ENCODE measurements around the gene WHRN.

The WHRN gene

DNA sequence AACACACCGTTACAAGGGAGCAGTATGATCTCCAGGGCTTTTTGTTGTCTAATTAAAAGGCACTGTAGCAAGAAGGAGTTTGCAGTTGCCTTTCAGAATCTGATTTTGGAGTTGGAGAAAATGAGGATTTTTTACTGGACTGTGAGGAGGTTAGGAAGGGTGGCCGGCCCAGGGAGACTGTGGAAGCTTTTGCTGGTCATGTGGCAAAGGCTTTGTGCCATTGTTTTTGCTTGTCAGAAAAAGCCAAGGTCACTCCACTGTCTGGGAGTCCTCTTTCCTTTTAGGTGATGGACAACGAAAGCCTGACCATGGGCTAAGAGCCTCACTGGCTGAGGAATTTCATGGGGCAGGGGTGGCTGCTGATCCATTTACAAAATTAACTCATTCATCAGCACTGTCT, 10.3 kb upstream of the WHRN start:
- H3K4me1 ChIP-seq (ENCODE audit: control insufficient read depth, insufficient read depth, low read length, unreplicated experiment): no peaks in the 10 kb centered on the region
- no peaks in the 10 kb centered on the region for H3K79me2 ChIP-seq (ENCODE audit: control insufficient read depth, insufficient read depth, low read length, unreplicated experiment)
- no peaks in the 10 kb centered on the region for H3K36me3 ChIP-seq (ENCODE audit: insufficient read depth, low read length)
- no peak overlapping the region for H3K27ac ChIP-seq (ENCODE audit: low read depth, low read length)
- peaks cover 32% of the 10 kb centered on the region for H3K27me3 ChIP-seq (ENCODE audit: insufficient read depth, low read length)
- no peak overlapping the region for H3K4me3 ChIP-seq (ENCODE audit: low read depth, low read length)
- H2AFZ ChIP-seq (ENCODE audit: low read length, unreplicated experiment): no peak overlapping the region

DNA sequence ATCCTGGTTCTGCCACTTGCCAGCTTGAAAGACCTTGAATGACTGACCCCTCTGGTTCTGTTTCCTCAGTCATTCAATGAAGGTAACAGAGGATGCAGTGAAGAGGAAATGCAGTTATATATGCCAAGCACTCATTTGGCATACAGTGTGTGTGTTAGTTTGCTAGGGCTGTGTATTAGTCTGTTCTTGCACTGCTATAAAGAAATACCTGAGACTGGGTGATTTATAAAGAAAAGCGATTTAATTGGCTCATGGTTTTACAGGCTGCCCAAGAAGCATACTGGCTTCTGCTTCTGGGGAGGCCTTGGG, 8.6 kb upstream of the WHRN start:
- no peaks in the 10 kb centered on the region for H3K36me3 ChIP-seq (ENCODE audit: insufficient read depth, low read length)
- no peak overlapping the region for H3K27ac ChIP-seq (ENCODE audit: low read depth, low read length)
- H3K4me1 ChIP-seq (ENCODE audit: control insufficient read depth, insufficient read depth, low read length, unreplicated experiment): no peaks in the 10 kb centered on the region
- H3K4me3 ChIP-seq (ENCODE audit: low read depth, low read length): no peak overlapping the region
- peaks cover 45% of the 10 kb centered on the region for H3K27me3 ChIP-seq (ENCODE audit: insufficient read depth, low read length)
- H2AFZ ChIP-seq (ENCODE audit: low read length, unreplicated experiment): no peak overlapping the region
- H3K79me2 ChIP-seq (ENCODE audit: control insufficient read depth, insufficient read depth, low read length, unreplicated experiment): no peaks in the 10 kb centered on the region

DNA sequence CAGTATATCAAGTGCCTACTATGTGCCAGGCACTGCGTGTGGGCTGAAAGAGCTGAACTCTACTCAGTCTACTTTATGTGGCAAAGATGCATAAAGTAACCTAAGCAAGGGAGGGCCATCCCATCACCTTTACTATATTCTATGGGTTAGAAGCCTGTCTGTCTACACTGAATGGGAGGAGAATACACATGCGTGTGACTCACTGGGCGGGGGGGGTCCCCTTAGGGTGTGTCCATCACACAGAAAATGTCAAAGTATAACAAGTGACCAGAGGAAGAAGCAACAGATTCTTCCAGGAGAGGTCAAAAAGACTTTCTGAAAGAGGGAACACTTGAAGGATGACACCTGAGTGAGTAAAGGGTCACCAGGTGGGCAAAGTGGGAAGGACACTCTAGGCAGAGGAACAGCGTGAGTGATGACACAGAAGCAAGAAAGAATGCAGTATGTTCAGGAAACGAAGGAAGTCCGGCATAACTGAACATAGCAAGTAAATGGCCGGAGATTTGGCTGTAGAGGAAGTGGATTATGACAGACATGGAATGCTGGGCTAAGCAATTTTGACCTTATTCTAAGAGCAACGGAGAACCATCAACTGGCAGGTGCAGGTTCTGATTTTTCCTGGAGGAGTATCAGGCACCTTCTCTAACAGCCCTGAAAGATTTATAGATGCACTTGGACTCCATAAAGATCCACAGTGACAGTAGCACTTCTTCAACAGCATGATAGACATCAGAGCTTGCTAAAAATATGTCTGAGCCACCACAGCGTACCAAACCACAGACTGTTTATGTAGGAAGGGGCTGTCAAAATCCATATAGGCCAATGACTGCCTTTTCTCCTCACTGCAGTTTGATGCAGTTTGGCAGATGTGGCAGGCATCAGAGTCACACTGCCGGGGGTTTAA, 8.0 kb upstream of the WHRN start:
- Histone ChIP-seq H3K4me1 (ENCODE audit: control insufficient read depth, insufficient read depth, low read length, unreplicated experiment) (no peaks in the 10 kb centered on the region), H3K36me3 (ENCODE audit: insufficient read depth, low read length) (no peaks in the 10 kb centered on the region), H3K4me3 (ENCODE audit: low read depth, low read length) (no peak overlapping the region), H3K79me2 (ENCODE audit: control insufficient read depth, insufficient read depth, low read length, unreplicated experiment) (no peaks in the 10 kb centered on the region), H3K27ac (ENCODE audit: low read depth, low read length) (no peak overlapping the region), H2AFZ (ENCODE audit: low read length, unreplicated experiment) (no peak overlapping the region), H3K27me3 (ENCODE audit: insufficient read depth, low read length) (peaks cover 51% of the 10 kb centered on the region)

DNA sequence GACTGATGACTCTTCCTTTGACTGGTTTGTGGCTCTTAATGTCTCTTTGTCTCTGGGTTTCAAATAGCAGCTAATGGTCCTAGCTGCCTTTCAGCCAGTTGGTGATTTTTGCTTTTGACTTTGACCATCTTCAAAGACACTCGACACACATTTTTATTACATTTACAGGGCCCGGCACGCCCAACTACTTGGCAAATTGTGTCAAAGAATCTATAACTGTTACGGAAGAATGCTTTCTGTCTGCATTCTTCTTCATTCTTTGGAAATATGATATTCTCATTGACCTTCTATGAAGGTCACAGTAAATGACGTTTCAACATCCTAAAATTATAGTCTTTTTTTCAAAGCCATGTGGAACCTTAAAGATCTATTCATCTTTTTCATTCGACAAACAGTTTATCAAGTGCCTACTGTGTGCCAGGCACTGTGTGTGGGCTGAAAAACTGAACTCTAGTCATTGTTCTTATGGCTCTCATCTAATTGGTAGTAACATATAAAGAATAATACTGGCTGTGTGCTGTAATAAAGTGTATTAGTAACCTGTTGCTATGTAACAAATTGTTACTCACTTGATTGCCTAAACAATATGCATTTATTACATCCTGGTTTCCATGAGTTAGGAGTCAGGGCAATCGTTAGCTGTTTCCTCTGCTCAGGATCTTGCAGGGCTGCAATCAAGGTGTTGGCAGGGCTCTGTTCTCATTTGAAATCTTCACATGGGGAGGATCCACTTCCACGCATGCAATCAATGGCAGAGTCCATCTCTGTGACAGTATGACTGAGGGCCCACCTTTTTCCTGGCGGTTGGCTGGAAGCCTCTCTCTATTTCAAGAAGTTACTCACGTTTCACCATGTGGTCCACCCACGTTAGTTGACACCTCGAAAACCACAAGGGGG, 7.0 kb upstream of the WHRN start:
- Histone ChIP-seq H3K4me1 (ENCODE audit: control insufficient read depth, insufficient read depth, low read length, unreplicated experiment) (no peaks in the 10 kb centered on the region), H3K79me2 (ENCODE audit: control insufficient read depth, insufficient read depth, low read length, unreplicated experiment) (no peaks in the 10 kb centered on the region), H3K27ac (ENCODE audit: low read depth, low read length) (no peak overlapping the region), H3K4me3 (ENCODE audit: low read depth, low read length) (no peak overlapping the region), H2AFZ (ENCODE audit: low read length, unreplicated experiment) (no peak overlapping the region), H3K27me3 (ENCODE audit: insufficient read depth, low read length) (peaks cover 62% of the 10 kb centered on the region), H3K36me3 (ENCODE audit: insufficient read depth, low read length) (no peaks in the 10 kb centered on the region)

DNA sequence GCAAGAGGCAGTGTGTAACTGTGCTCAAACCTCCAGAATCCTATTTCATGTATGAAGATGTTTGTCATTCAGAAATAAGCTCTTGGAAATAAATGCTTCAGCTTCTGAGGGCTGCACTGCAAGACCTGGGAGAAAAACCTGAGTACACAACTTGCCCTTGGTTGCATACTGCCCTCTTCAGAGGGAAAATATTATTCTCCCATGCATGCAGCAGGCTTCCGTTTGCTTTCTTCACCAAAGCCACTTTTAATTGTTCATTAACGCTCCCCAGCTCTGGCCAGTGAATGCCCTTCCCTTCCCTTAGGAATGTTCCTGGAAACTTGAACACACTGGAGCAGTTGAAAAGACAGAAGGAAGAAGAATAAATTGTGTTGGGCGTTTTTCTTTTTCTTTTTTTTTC, 2.5 kb upstream of the WHRN start:
- Histone ChIP-seq H3K27me3 (ENCODE audit: insufficient read depth, low read length) (peaks cover 69% of the 10 kb centered on the region), H2AFZ (ENCODE audit: low read length, unreplicated experiment) (no peak overlapping the region), H3K36me3 (ENCODE audit: insufficient read depth, low read length) (no peaks in the 10 kb centered on the region), H3K27ac (ENCODE audit: low read depth, low read length) (no peak overlapping the region), H3K4me1 (ENCODE audit: control insufficient read depth, insufficient read depth, low read length, unreplicated experiment) (peaks cover 8% of the 10 kb centered on the region), H3K4me3 (ENCODE audit: low read depth, low read length) (no peak overlapping the region), H3K79me2 (ENCODE audit: control insufficient read depth, insufficient read depth, low read length, unreplicated experiment) (no peaks in the 10 kb centered on the region)

DNA sequence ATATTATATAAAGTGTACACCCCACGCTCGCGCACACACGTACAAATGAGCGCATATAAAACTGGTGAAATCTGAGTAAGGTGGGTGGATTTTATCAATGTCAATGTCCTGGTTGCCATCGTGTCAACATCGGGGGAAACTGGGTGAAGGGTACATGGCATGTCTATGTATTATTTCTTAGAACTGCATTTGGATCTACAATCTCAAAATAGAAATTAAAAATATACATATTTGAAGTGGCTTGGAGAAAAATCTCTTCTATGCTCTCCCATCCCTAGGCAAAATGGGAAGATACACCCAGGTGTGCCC, 763 bp upstream of the WHRN start:
- Histone ChIP-seq H3K79me2 (ENCODE audit: control insufficient read depth, insufficient read depth, low read length, unreplicated experiment) (no peaks in the 10 kb centered on the region), H3K27ac (ENCODE audit: low read depth, low read length) (no peak overlapping the region), H2AFZ (ENCODE audit: low read length, unreplicated experiment) (peak overlapping the region; percentile 65), H3K36me3 (ENCODE audit: insufficient read depth, low read length) (no peaks in the 10 kb centered on the region), H3K4me1 (ENCODE audit: control insufficient read depth, insufficient read depth, low read length, unreplicated experiment) (peaks cover 12% of the 10 kb centered on the region), H3K27me3 (ENCODE audit: insufficient read depth, low read length) (peaks cover 57% of the 10 kb centered on the region), H3K4me3 (ENCODE audit: low read depth, low read length) (peak overlapping the region; percentile 83)

DNA sequence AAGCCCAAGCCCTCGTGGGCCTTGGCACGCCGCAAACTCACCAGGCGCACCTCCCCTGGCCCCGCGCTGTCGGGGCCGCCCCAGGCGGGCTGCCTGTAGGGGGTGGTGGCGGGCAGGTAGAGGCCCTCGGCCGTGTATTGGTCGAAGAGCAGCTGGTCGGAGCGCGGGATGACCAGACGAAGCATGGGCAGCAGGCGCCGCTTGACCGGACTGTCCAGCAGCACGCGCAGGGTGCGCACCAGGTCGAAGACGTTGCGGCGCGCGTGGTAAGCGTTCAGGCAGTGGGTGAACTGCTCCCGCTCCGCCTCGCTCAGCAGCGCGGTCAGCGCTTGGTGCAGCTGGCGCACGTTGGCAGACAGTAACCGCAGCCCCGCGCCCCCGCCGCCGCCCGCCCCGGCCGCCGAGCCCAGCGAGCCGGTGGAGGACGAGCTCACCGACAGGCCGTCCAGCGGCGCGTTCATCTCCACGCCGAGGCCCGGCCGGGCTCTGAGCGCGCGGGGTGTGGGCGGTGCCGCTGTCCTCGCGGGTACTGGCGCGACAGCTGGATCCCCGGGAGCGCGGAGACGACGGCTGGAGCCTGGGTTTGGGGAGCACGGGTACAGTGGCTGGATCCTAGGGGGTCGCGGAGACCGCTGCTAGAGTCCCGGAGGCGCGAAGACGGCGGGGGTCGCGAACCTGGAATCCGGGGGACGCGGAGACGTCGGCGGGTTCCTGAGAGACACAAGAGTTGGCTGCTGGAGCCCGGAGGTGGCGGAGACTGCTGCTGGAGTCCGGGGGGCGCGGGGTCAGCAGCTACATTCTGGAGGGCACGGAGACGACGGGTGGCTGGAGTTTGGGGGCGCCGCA, 709 bp downstream of the WHRN start:
- Histone ChIP-seq H3K79me2 (ENCODE audit: control insufficient read depth, insufficient read depth, low read length, unreplicated experiment) (no peaks in the 10 kb centered on the region), H3K27ac (ENCODE audit: low read depth, low read length) (no peak overlapping the region), H2AFZ (ENCODE audit: low read length, unreplicated experiment) (peak overlapping the region; percentile 93), H3K36me3 (ENCODE audit: insufficient read depth, low read length) (no peaks in the 10 kb centered on the region), H3K27me3 (ENCODE audit: insufficient read depth, low read length) (peaks cover 44% of the 10 kb centered on the region), H3K4me3 (ENCODE audit: low read depth, low read length) (peak overlapping the region; percentile 83), H3K4me1 (ENCODE audit: control insufficient read depth, insufficient read depth, low read length, unreplicated experiment) (peaks cover 12% of the 10 kb centered on the region)

DNA sequence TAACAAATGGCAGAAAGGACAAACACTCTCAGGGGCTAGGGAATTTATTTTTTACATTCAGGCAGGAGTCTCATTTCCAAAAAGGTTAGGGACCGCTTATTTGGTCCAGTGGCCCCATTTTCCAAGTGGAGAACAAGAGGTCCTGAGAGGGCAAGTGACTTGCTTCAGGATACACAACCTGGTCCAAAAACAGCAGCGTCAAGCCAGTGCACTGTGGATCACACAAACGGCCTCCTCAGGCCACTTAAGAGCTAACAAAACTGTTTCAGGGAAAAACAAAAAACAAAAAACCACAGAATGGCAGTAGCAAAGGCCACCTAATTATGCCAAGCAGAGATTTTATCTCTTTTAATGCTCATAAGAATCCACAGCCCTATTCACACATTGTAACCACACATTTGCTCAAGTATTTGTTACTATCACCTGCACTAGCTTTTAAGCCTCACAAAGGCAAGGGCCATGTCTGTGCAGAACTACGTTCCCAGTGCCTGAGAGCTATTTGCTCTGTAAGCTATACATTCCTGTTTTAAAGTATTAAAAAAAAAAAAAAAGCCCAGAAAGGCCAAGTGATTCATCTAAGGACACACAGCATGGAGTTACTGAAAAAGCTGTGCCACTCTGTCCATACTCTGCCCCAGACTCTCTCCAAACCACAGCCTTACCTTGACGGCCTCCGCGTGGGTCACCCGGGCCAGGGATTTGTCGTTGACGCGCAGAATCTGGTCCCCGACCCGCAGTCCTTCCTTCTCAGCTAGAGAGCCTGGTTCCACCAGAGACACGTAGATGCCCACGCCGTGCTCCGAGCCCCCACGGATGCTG, 1.5 kb downstream of the WHRN start:
- Histone ChIP-seq H3K27me3 (ENCODE audit: insufficient read depth, low read length) (peaks cover 36% of the 10 kb centered on the region), H3K4me1 (ENCODE audit: control insufficient read depth, insufficient read depth, low read length, unreplicated experiment) (peaks cover 12% of the 10 kb centered on the region), H2AFZ (ENCODE audit: low read length, unreplicated experiment) (no peak overlapping the region), H3K36me3 (ENCODE audit: insufficient read depth, low read length) (no peaks in the 10 kb centered on the region), H3K27ac (ENCODE audit: low read depth, low read length) (no peak overlapping the region), H3K4me3 (ENCODE audit: low read depth, low read length) (peak overlapping the region; percentile 83), H3K79me2 (ENCODE audit: control insufficient read depth, insufficient read depth, low read length, unreplicated experiment) (no peaks in the 10 kb centered on the region)

DNA sequence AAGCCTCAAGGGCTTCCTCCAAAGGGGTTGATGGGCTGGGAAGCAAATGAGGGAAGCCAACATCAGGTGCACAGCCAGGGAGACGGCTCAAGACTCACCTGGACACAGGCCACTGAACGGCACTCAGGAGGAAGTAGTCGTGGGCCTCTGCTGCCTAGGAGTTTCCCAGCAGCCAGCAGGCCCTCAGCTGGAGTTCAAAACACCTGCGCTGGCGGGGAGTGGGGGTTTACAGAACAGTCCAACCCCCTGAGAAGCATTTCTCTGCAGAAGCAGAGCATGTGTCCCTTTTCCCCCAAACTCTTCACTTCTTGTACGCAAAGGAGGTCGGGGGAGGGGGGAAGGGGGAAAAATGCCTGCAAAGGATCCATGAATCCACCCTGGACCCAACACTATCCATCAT, 2.3 kb downstream of the WHRN start:
- Histone ChIP-seq H3K36me3 (ENCODE audit: insufficient read depth, low read length) (no peaks in the 10 kb centered on the region), H2AFZ (ENCODE audit: low read length, unreplicated experiment) (no peak overlapping the region), H3K79me2 (ENCODE audit: control insufficient read depth, insufficient read depth, low read length, unreplicated experiment) (no peaks in the 10 kb centered on the region), H3K4me3 (ENCODE audit: low read depth, low read length) (no peak overlapping the region), H3K27me3 (ENCODE audit: insufficient read depth, low read length) (peaks cover 29% of the 10 kb centered on the region), H3K4me1 (ENCODE audit: control insufficient read depth, insufficient read depth, low read length, unreplicated experiment) (peaks cover 12% of the 10 kb centered on the region), H3K27ac (ENCODE audit: low read depth, low read length) (no peak overlapping the region)

All from ACC112 (cell line).